GM23248 (cell line): ENCODE results near the gene CYP3A7. TPM values are rescaled to one million over a fixed set of nuclear protein-coding genes. Genes with fewer than 3 reads are reported as not detected.

ENCODE experiments used
- DNase-seq: peaks from one replicate; pipeline ENCODE4 v3.0.0-alpha.2; 2015
- H2AFZ ChIP-seq: fragments of 200-600 bp; sonication (generic); 2 replicates; pipeline ENCODE4 v1.6.1; 2016; ENCODE audit warnings: antibody characterized with exemption
- H3F3A ChIP-seq: fragments of 200-600 bp; sonication (generic); 2 replicates; pipeline ENCODE4 v1.6.1; 2016; ENCODE audit warnings: mild to moderate bottlenecking, antibody characterized with exemption, mixed run types; ENCODE audit not compliant: insufficient read depth
- H3K27ac ChIP-seq: fragments of 200-600 bp; sonication (generic); 2 replicates; pipeline ENCODE4 v1.5.1; 2016; ENCODE audit warnings: mild to moderate bottlenecking
- H3K27me3 ChIP-seq: fragments of 200-600 bp; sonication (generic); replicated peaks from 2 replicates; pipeline ENCODE4 v1.6.1; 2016; ENCODE audit warnings: mild to moderate bottlenecking; ENCODE audit not compliant: insufficient read depth
- H3K36me3 ChIP-seq: fragments of 200-600 bp; sonication (generic); 2 replicates; pipeline ENCODE4 v1.6.1; 2016; ENCODE audit warnings: low read depth, mild to moderate bottlenecking
- H3K4me1 ChIP-seq: fragments of 200-600 bp; sonication (generic); 2 replicates; pipeline ENCODE4 v1.6.1; 2016; ENCODE audit warnings: mild to moderate bottlenecking; ENCODE audit not compliant: insufficient read depth
- H3K4me2 ChIP-seq: fragments of 200-600 bp; sonication (generic); one replicate; pipeline ENCODE4 v1.6.1; 2016; ENCODE audit warnings: mild to moderate bottlenecking; ENCODE audit not compliant: unreplicated experiment
- H3K4me3 ChIP-seq: fragments of 200-600 bp; sonication (generic); 2 replicates; pipeline ENCODE4 v1.5.1; 2016; ENCODE audit warnings: mild to moderate bottlenecking
- H3K79me2 ChIP-seq: fragments of 200-600 bp; sonication (generic); 2 replicates; pipeline ENCODE4 v1.6.1; 2016; ENCODE audit warnings: mild to moderate bottlenecking; ENCODE audit not compliant: insufficient read depth
- H3K9ac ChIP-seq: fragments of 200-600 bp; sonication (generic); 2 replicates; pipeline ENCODE4 v1.6.1; 2016; ENCODE audit warnings: mild to moderate bottlenecking
- H3K9me2 ChIP-seq: fragments of 200-600 bp; sonication (generic); 2 replicates; pipeline ENCODE4 v1.6.1; 2016; ENCODE audit warnings: mixed run types, mild to moderate bottlenecking, moderate library complexity; ENCODE audit not compliant: insufficient read depth
- H3K9me3 ChIP-seq: fragments of 200-600 bp; sonication (generic); one replicate; pipeline ENCODE4 v1.6.1; 2017; ENCODE audit warnings: low read depth
- H4K20me1 ChIP-seq: fragments of 200-600 bp; sonication (generic); 2 replicates; pipeline ENCODE4 v1.6.0; 2016; ENCODE audit not compliant: insufficient read depth
- EZH2 ChIP-seq: fragments of 200-600 bp; sonication (generic); IDR thresholded peaks from 2 replicates; pipeline ENCODE4 v1.6.1; 2018; ENCODE audit warnings: antibody characterized with exemption, mild to moderate bottlenecking; ENCODE audit not compliant: insufficient read depth, poor library complexity, severe bottlenecking
- EZH2phosphoT487 ChIP-seq: fragments of 200-600 bp; sonication (generic); IDR thresholded peaks from 2 replicates; pipeline ENCODE4 v1.6.1; 2018; ENCODE audit warnings: antibody characterized with exemption, moderate library complexity, mild to moderate bottlenecking, low read depth; ENCODE audit not compliant: insufficient read depth
- WGBS, 2 experiments: methylation state at CpG; one replicate each; pipeline ENCODE4 v1.1.6; 2015 to 2017; ENCODE audit warnings: low lambda C conversion rate in 2 of 2, low coverage in 1 of 2; ENCODE audit errors: missing lambda C conversion rate in 2 of 2; 5-methylcytosine and 5-hydroxymethylcytosine counted together
- in situ Hi-C: fragments of 300-500 bp; cut with MboI; formaldehyde crosslinking; loops from 2 replicates; pipeline ENCODE4 v1.15.0; 2020
- polyA plus RNA-seq: library from polyadenylated mRNA; unstranded; fragments of >200 nt; fragmentation: Nextera tagmentation; extraction: Ambion mirVana; gene quantifications from 2 replicates; pipeline ENCODE4 v1.2.1, GENCODE V29; 2016
- total RNA-seq: library from RNA; depleted of rRNA; stranded (reverse); fragments of >200 nt; shearing (Covaris generic); gene quantifications from 2 replicates; pipeline ENCODE4 v1.2.3, GENCODE V29; 2014

Gene CYP3A7
- total and polyA plus RNA-seq, 2 experiments from 2014 or later = not detected

- Histone ChIP-seq H3F3A (peaks cover 4% of the 10 kb centered on the region; the same call in 1 of the 2 replicates), H3K4me2 (no peak overlapping the region), H3K4me1 (peaks cover under 1% of the 10 kb centered on the region), H3K27ac (no peak overlapping the region), H2AFZ (no peak overlapping the region), H4K20me1 (no peaks in the 10 kb centered on the region), H3K9me3 (no peaks in the 10 kb centered on the region), H3K36me3 (no peaks in the 10 kb centered on the region), H3K9ac (no peak overlapping the region), H3K27me3 (peaks cover 43% of the 10 kb centered on the region), H3K4me3 (no peak overlapping the region), H3K9me2 (no peaks in the 10 kb centered on the region), H3K79me2 (no peaks in the 10 kb centered on the region)
- in situ Hi-C loops = no loop called here
- TF ChIP-seq EZH2phosphoT487 (no peak), EZH2 (no peak)
- 27 to 34% methylated on average over 2 of the region's 2 CpGs for WGBS, 2 experiments
- no peak for DNase-seq
Measured at GRCh38 chr7:99768471-99768870, 33.5 kb upstream of the CYP3A7 start.

GRCh38 chr7:99767662-99768061 is 32.7 kb upstream of the CYP3A7 start:
- WGBS, 2 experiments = 6 to 8% methylated on average over 1 of the region's 1 CpG
- peaks cover 11% of the 10 kb centered on the region for H3F3A ChIP-seq
- in situ Hi-C loops = no loop called here

GRCh38 chr7:99766484-99767099 is 31.6 kb upstream of the CYP3A7 start:
- no peak overlapping the region for H3K4me3 ChIP-seq
- no peak overlapping the region for H3K4me2 ChIP-seq
- in situ Hi-C loops = no loop called here
- no peak for DNase-seq
- H3K27me3 ChIP-seq = peaks cover 36% of the 10 kb centered on the region
- H3K9me2 ChIP-seq = no peaks in the 10 kb centered on the region
- no peaks in the 10 kb centered on the region for H3K9me3 ChIP-seq
- H3K27ac ChIP-seq = no peak overlapping the region
- TF ChIP-seq EZH2 = no peak
- TF ChIP-seq EZH2phosphoT487 = no peak
- H3K79me2 ChIP-seq = no peaks in the 10 kb centered on the region
- H3K9ac ChIP-seq = no peak overlapping the region
- H2AFZ ChIP-seq = no peak overlapping the region
- H4K20me1 ChIP-seq = no peaks in the 10 kb centered on the region
- WGBS, 2 experiments = 53 to 58% methylated on average over 3 of the region's 3 CpGs
- no peaks in the 10 kb centered on the region for H3K36me3 ChIP-seq
- H3K4me1 ChIP-seq = peaks cover 11% of the 10 kb centered on the region
- peaks cover 14% of the 10 kb centered on the region for H3F3A ChIP-seq

More at GRCh38 chr7:99767662-99768061, 32.7 kb upstream of the CYP3A7 start:
- Histone ChIP-seq H3K27ac (no peak overlapping the region), H3K36me3 (no peaks in the 10 kb centered on the region), H3K4me1 (peaks cover 7% of the 10 kb centered on the region), H4K20me1 (no peaks in the 10 kb centered on the region), H2AFZ (no peak overlapping the region), H3K27me3 (peaks cover 43% of the 10 kb centered on the region), H3K9me2 (no peaks in the 10 kb centered on the region), H3K79me2 (no peaks in the 10 kb centered on the region), H3K9me3 (no peaks in the 10 kb centered on the region), H3K9ac (no peak overlapping the region), H3K4me2 (no peak overlapping the region), H3K4me3 (no peak overlapping the region)
- TF ChIP-seq EZH2phosphoT487 (no peak), EZH2 (no peak)
- DNase-seq = no peak

- TF ChIP-seq EZH2 (no peak), EZH2phosphoT487 (no peak)
- Histone ChIP-seq H3K9ac (no peak overlapping the region), H3K36me3 (no peaks in the 10 kb centered on the region), H3K9me2 (no peaks in the 10 kb centered on the region), H3K27ac (no peak overlapping the region), H3K9me3 (no peaks in the 10 kb centered on the region), H3F3A (peaks cover 14% of the 10 kb centered on the region), H3K4me2 (no peak overlapping the region), H4K20me1 (no peaks in the 10 kb centered on the region), H3K4me1 (peaks cover 11% of the 10 kb centered on the region), H3K27me3 (peaks cover 38% of the 10 kb centered on the region), H3K79me2 (no peaks in the 10 kb centered on the region), H3K4me3 (no peak overlapping the region), H2AFZ (no peak overlapping the region)
- no peak for DNase-seq
- 57 to 60% methylated on average over 3 of the region's 3 CpGs for WGBS, 2 experiments
- in situ Hi-C loops = no loop called here
Measured at GRCh38 chr7:99764478-99764877, 29.5 kb upstream of the CYP3A7 start.
